ENCODE measurements around the gene DLGAP1. TPM values are rescaled to one million over a fixed set of nuclear protein-coding genes. Genes with fewer than 3 reads are reported as not detected.

The DLGAP1 gene
- total RNA-seq, 1 donor from 2014 or later: 3.2 TPM

- Histone ChIP-seq H3K27me3 (no peaks in the 10 kb centered on the region), H3K36me3 (no peaks in the 10 kb centered on the region), H3K9me3 (no peaks in the 10 kb centered on the region), H3K4me1 (no peaks in the 10 kb centered on the region), H3K4me3 (no peak overlapping the region), H3K27ac (no peak overlapping the region)
- TF ChIP-seq, protein P1, sequence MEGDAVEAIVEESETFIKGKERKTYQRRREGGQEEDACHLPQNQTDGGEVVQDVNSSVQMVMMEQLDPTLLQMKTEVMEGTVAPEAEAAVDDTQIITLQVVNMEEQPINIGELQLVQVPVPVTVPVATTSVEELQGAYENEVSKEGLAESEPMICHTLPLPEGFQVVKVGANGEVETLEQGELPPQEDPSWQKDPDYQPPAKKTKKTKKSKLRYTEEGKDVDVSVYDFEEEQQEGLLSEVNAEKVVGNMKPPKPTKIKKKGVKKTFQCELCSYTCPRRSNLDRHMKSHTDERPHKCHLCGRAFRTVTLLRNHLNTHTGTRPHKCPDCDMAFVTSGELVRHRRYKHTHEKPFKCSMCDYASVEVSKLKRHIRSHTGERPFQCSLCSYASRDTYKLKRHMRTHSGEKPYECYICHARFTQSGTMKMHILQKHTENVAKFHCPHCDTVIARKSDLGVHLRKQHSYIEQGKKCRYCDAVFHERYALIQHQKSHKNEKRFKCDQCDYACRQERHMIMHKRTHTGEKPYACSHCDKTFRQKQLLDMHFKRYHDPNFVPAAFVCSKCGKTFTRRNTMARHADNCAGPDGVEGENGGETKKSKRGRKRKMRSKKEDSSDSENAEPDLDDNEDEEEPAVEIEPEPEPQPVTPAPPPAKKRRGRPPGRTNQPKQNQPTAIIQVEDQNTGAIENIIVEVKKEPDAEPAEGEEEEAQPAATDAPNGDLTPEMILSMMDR (IDR thresholded peaks at IDR 0.05): no peak
- TF ChIP-seq POLR2AphosphoS5 (IDR thresholded peaks at IDR 0.05; ENCODE audit: insufficient read depth in 1 of 2, low read depth in 1 of 2): no peak
- TF ChIP-seq POLR2A (IDR thresholded peaks at IDR 0.05): no peak
- intact Hi-C loops (cut with DNase I): no loop called here
- no peak for DNase-seq (ENCODE audit: extremely low spot score in 2 of 2)
Observed at GRCh38 chr18:3489462-3489861, 965.6 kb downstream of the DLGAP1 start.

DNA sequence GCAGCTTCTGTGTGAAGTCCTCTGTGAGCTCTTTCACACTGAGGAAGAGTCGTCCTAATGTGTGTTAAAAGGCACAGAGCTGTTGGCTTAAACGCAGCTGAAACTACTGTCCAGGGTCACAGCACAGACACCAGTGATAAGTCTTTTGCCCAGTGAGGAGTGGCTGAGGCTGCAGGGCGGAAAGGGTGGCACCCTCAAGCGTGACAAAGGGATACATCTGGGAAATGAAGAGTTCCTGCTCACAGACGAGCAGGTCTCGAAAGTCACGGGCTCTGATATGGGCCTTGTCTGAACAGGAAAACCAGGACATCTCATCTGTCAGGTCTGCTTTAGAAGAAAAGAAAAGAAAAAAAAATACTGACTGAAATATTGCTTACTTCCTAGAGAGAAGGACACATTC lies 968.6 kb downstream of the DLGAP1 start:
- H3K4me3 ChIP-seq: no peak overlapping the region
- H3K36me3 ChIP-seq: no peaks in the 10 kb centered on the region
- TF ChIP-seq POLR2A (IDR thresholded peaks at IDR 0.05) (no peak), POLR2AphosphoS5 (IDR thresholded peaks at IDR 0.05; ENCODE audit: insufficient read depth in 1 of 2, low read depth in 1 of 2) (no peak)
- TF ChIP-seq, protein P1 (IDR thresholded peaks at IDR 0.05): no peak
- no peak for DNase-seq (ENCODE audit: extremely low spot score in 2 of 2)
- H3K27me3 ChIP-seq: no peaks in the 10 kb centered on the region
- intact Hi-C loops (cut with DNase I): no loop called here
- H3K4me1 ChIP-seq: no peaks in the 10 kb centered on the region
- H3K9me3 ChIP-seq: no peaks in the 10 kb centered on the region
- H3K27ac ChIP-seq: no peak overlapping the region

DNA sequence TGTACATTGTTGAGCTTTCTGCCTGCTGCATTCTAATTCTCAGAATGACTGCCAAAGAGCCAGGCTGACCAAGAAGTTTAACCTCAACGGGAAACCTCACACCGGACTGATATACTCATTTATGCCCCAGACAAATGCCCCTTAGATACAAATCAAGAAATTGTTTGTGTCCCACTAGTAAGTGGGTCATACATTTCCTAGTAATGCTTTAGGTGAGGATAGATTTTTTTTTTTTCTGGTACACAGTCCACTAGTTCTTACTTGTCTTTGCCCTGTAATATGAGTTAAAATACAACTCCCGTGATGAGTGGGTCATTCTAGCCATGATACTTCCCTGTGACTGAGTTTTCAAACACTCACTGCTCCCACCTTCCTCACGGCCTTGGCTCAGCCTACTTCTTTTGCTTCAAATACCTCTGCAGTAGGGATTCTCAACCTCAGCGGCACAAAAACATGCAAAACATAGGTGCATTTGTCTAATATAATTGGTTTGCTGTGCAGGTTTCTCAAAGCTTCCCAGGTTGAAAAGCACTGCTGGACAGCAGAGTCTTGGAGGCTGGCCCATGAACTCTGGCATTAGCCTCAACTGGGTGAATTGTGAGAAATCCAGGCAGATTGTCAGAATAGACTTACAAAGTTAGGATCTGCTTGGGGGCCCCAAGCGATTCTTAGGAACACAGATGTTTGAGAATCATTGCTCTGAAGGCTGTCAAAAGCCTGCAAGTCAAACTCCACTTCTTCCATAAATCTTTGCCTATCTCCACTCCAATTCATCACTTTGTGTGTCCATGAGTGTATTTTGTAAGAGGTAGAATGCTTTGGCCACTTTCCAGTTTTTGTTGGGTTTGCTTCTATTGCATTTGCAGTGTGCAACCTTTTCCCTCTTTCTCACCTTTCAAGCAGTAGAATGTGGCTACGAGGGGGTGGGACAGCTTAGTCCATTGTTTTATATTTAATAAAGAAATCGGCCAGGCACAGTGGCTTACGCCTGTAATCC lies 969.7 kb downstream of the DLGAP1 start:
- TF ChIP-seq POLR2A (IDR thresholded peaks at IDR 0.05): no peak
- TF ChIP-seq POLR2AphosphoS5 (IDR thresholded peaks at IDR 0.05; ENCODE audit: insufficient read depth in 1 of 2, low read depth in 1 of 2): no peak
- TF ChIP-seq, protein P1 (IDR thresholded peaks at IDR 0.05): no peak

DNA sequence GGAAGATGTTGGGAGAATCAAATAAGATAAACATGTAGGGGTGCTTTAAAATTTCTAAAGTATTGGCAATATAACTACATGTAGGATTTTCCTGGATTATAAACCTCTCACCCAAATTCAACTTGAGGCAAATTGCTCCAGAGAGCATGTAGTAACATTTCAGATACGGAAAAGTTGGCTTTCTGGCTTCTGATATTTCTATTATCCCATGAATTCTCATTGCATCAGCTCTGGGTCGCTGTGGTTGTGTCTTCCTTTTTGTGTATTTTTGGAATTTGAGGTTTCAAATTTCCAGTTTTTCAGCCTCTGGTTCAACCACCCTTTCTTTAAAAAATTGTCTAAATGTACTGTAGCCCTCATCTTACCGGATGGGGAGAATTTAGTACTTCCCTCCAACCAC lies 972.8 kb downstream of the DLGAP1 start:
- H3K4me1 ChIP-seq: no peaks in the 10 kb centered on the region
- intact Hi-C loops (cut with DNase I): no loop called here
- no peaks in the 10 kb centered on the region for H3K9me3 ChIP-seq
- TF ChIP-seq POLR2AphosphoS5 (IDR thresholded peaks at IDR 0.05; ENCODE audit: insufficient read depth in 1 of 2, low read depth in 1 of 2) (no peak), POLR2A (IDR thresholded peaks at IDR 0.05) (no peak)
- TF ChIP-seq, protein P1 (IDR thresholded peaks at IDR 0.05): no peak
- no peaks in the 10 kb centered on the region for H3K36me3 ChIP-seq
- no peak overlapping the region for H3K27ac ChIP-seq
- no peaks in the 10 kb centered on the region for H3K27me3 ChIP-seq
- no peak for DNase-seq (ENCODE audit: extremely low spot score in 2 of 2)
- H3K4me3 ChIP-seq: no peak overlapping the region

More for the DNA sequence above, 969.7 kb downstream of the DLGAP1 start:
- no peak overlapping the region for H3K27ac ChIP-seq
- no peak overlapping the region for H3K4me3 ChIP-seq
- H3K36me3 ChIP-seq: no peaks in the 10 kb centered on the region
- DNase-seq (ENCODE audit: extremely low spot score in 2 of 2): no peak
- H3K27me3 ChIP-seq: no peaks in the 10 kb centered on the region
- H3K4me1 ChIP-seq: no peaks in the 10 kb centered on the region
- no peaks in the 10 kb centered on the region for H3K9me3 ChIP-seq
- intact Hi-C loops (cut with DNase I): no loop called here

- Histone ChIP-seq H3K4me1 (no peaks in the 10 kb centered on the region), H3K4me3 (no peak overlapping the region), H3K9me3 (no peaks in the 10 kb centered on the region), H3K27ac (no peak overlapping the region), H3K27me3 (no peaks in the 10 kb centered on the region), H3K36me3 (no peaks in the 10 kb centered on the region)
- no peak for DNase-seq (ENCODE audit: extremely low spot score in 2 of 2)
- no peak for TF ChIP-seq POLR2AphosphoS5 (IDR thresholded peaks at IDR 0.05; ENCODE audit: insufficient read depth in 1 of 2, low read depth in 1 of 2)
- TF ChIP-seq, protein P1 (IDR thresholded peaks at IDR 0.05): peak in 1 of 3 experiments; percentile 10
- intact Hi-C loops (cut with DNase I): no loop called here
Observed at GRCh38 chr18:3481696-3482210, 973.4 kb downstream of the DLGAP1 start.
